Measurements from ENCODE around the gene MOXD1. TPM values are rescaled to one million over a fixed set of nuclear protein-coding genes. Genes with fewer than 3 reads are reported as not detected.
"Not testable (repeated sequence)": the region's sequence is repeated elsewhere in the genome, so short reads cannot be mapped to it uniquely, and the experiment has no call there.

Gene MOXD1
- total and polyA plus RNA-seq, 4 donors = 4.5 to 37.5 (median 17.7) TPM

GRCh38 chr6:132314432-132314831 lies 86.8 kb downstream of the MOXD1 start:
- no peak overlapping the region for H3K4me3 ChIP-seq
- peaks cover 0 to 8% (median 2%) of the 10 kb centered on the region in 4 donors for H3K9me3 ChIP-seq (ENCODE audit: control insufficient read depth in 4 of 4, insufficient read depth in 3 of 4, low read length in 3 of 4)
- DNase-seq (no peak), ATAC-seq (ENCODE audit: insufficient read depth, low FRiP score) (no peak)
- TF ChIP-seq CTCF (IDR thresholded peaks at IDR 0.05; ENCODE audit: control extremely low read depth, extremely low read depth) = no peak
- H3K36me3 ChIP-seq (ENCODE audit: control insufficient read depth in 4 of 4, insufficient read depth in 4 of 4, low read length in 4 of 4) = peaks cover 0 to 32% (median 13%) of the 10 kb centered on the region in 4 donors
- H3K27ac ChIP-seq (ENCODE audit: low read depth in 1 of 2, low read length in 1 of 2) = no peak overlapping the region
- 44 to 49% methylated on average over 3 of the region's 3 CpGs for WGBS, 2 donors
- H3K4me1 ChIP-seq (ENCODE audit: control insufficient read depth in 5 of 5, insufficient read depth in 5 of 5, low read length in 5 of 5) = no peaks in the 10 kb centered on the region
- H3K9ac ChIP-seq (ENCODE audit: insufficient read depth in 1 of 2, low read length in 2 of 2) = no peak overlapping the region
- H3K27me3 ChIP-seq (ENCODE audit: control insufficient read depth in 3 of 3, insufficient read depth in 3 of 3, low read length in 2 of 3) = no peaks in the 10 kb centered on the region

- no peak for ATAC-seq (ENCODE audit: insufficient read depth, low FRiP score)
- H3K4me1 ChIP-seq (ENCODE audit: control insufficient read depth in 5 of 5, insufficient read depth in 5 of 5, low read length in 5 of 5) = no peaks in the 10 kb centered on the region
- DNase-seq = no peak
- H3K9me3 ChIP-seq (ENCODE audit: control insufficient read depth in 4 of 4, insufficient read depth in 3 of 4, low read length in 3 of 4) = peaks cover 0 to 3% (median 0%) of the 10 kb centered on the region in 4 donors
- no peak overlapping the region for H3K4me3 ChIP-seq
- no peak overlapping the region for H3K9ac ChIP-seq (ENCODE audit: insufficient read depth in 1 of 2, low read length in 2 of 2)
- H3K27me3 ChIP-seq (ENCODE audit: control insufficient read depth in 3 of 3, insufficient read depth in 3 of 3, low read length in 2 of 3) = no peaks in the 10 kb centered on the region
- peaks cover 0 to 21% (median 6%) of the 10 kb centered on the region in 4 donors for H3K36me3 ChIP-seq (ENCODE audit: control insufficient read depth in 4 of 4, insufficient read depth in 4 of 4, low read length in 4 of 4)
- 65 to 70% methylated on average over 2 of the region's 2 CpGs for WGBS, 2 donors
- TF ChIP-seq CTCF (IDR thresholded peaks at IDR 0.05; ENCODE audit: control extremely low read depth, extremely low read depth) = no peak
- H3K27ac ChIP-seq (ENCODE audit: low read depth in 1 of 2, low read length in 1 of 2) = no peak overlapping the region
These were observed 90.4 kb downstream of the MOXD1 start for GRCh38 chr6:132310921-132311320.

GRCh38 chr6:132310151-132310550 lies 91.1 kb downstream of the MOXD1 start:
- H3K9ac ChIP-seq (ENCODE audit: insufficient read depth in 1 of 2, low read length in 2 of 2); H3K27me3 ChIP-seq (ENCODE audit: control insufficient read depth in 3 of 3, insufficient read depth in 3 of 3, low read length in 2 of 3); ATAC-seq (ENCODE audit: insufficient read depth, low FRiP score); H3K27ac ChIP-seq (ENCODE audit: low read depth in 1 of 2, low read length in 1 of 2); H3K4me3 ChIP-seq; H3K9me3 ChIP-seq (ENCODE audit: control insufficient read depth in 4 of 4, insufficient read depth in 3 of 4, low read length in 3 of 4); H3K4me1 ChIP-seq (ENCODE audit: control insufficient read depth in 5 of 5, insufficient read depth in 5 of 5, low read length in 5 of 5); DNase-seq: not testable (repeated sequence)
- H3K36me3 ChIP-seq (ENCODE audit: control insufficient read depth in 4 of 4, insufficient read depth in 4 of 4, low read length in 4 of 4) = peaks cover 0 to 16% (median 5%) of the 10 kb centered on the region in 4 donors
- WGBS, 2 donors = 89 to 94% methylated on average over 4 of the region's 4 CpGs

GRCh38 chr6:132304891-132305305 lies 96.4 kb downstream of the MOXD1 start:
- no peak for TF ChIP-seq CTCF (IDR thresholded peaks at IDR 0.05; ENCODE audit: control extremely low read depth, extremely low read depth)
- Histone ChIP-seq H3K9ac (ENCODE audit: insufficient read depth in 1 of 2, low read length in 2 of 2) (no peak overlapping the region), H3K36me3 (ENCODE audit: control insufficient read depth in 4 of 4, insufficient read depth in 4 of 4, low read length in 4 of 4) (peaks cover 0 to 11% (median 2%) of the 10 kb centered on the region in 4 donors), H3K9me3 (ENCODE audit: control insufficient read depth in 4 of 4, insufficient read depth in 3 of 4, low read length in 3 of 4) (peaks cover 0 to 3% (median 0%) of the 10 kb centered on the region in 4 donors), H3K27me3 (ENCODE audit: control insufficient read depth in 3 of 3, insufficient read depth in 3 of 3, low read length in 2 of 3) (no peaks in the 10 kb centered on the region), H3K4me3 (no peak overlapping the region), H3K4me1 (ENCODE audit: control insufficient read depth in 5 of 5, insufficient read depth in 5 of 5, low read length in 5 of 5) (no peaks in the 10 kb centered on the region), H3K27ac (ENCODE audit: low read depth in 1 of 2, low read length in 1 of 2) (no peak overlapping the region)
- 84 to 85% methylated on average over 6 of the region's 6 CpGs for WGBS, 2 donors
- ATAC-seq (ENCODE audit: insufficient read depth, low FRiP score) = no peak
- peak in 1 of 3 donors; percentile 27 for DNase-seq

All from lung (tissue), 12 donors.